PC-9 (cell line): ENCODE measurements around the gene NF1.

Source experiments
- CTCF ChIP-seq: fragments of 200-600 bp; sonication (generic); conservative IDR thresholded peaks from 2 replicates; pipeline ENCODE4 v1.6.1; 2017; ENCODE audit warnings: mixed run types, antibody characterized with exemption, mild to moderate bottlenecking, moderate library complexity
- EZH2 ChIP-seq: fragments of 200-600 bp; sonication (generic); IDR thresholded peaks from 2 replicates; pipeline ENCODE4 v1.8.0; 2017; ENCODE audit warnings: antibody characterized with exemption, low read depth

- TF ChIP-seq CTCF, result no peak
- no peak for TF ChIP-seq EZH2
Observed at GRCh38 chr17:31250229-31250628, 155.5 kb downstream of the NF1 start.
